H9 (cell line): ENCODE results near the gene GRIK4. TPM values are rescaled to one million over a fixed set of nuclear protein-coding genes. Genes with fewer than 3 reads are reported as not detected.

Source experiments
- DNase-seq: peaks from one replicate; pipeline ENCODE4 v3.0.0-alpha.2; 2017
- H2AFZ ChIP-seq: one replicate; pipeline ENCODE4 v1.6.1; 2013; ENCODE audit warnings: mild to moderate bottlenecking, low read length, control low read depth, moderate library complexity
- H2AK5ac ChIP-seq: 2 replicates; pipeline ENCODE4 v1.6.1; 2013; ENCODE audit warnings: low read length, control low read depth, mixed read lengths; ENCODE audit not compliant: insufficient read length
- H2BK120ac ChIP-seq: one replicate; pipeline ENCODE4 v1.6.1; 2013; ENCODE audit warnings: low read depth, mild to moderate bottlenecking, low read length, control low read depth, inconsistent platforms; ENCODE audit not compliant: poor library complexity, severe bottlenecking
- H2BK12ac ChIP-seq: 2 replicates; pipeline ENCODE4 v1.6.1; 2013; ENCODE audit warnings: low read length, control low read depth, mixed read lengths, low read depth; ENCODE audit not compliant: insufficient read length
- H2BK15ac ChIP-seq: 2 replicates; pipeline ENCODE4 v1.6.1; 2013; ENCODE audit warnings: low read depth, low read length, control low read depth
- H2BK20ac ChIP-seq: one replicate; pipeline ENCODE4 v1.6.1; 2013; ENCODE audit warnings: low read depth, mild to moderate bottlenecking, low read length, control low read depth, inconsistent platforms; ENCODE audit not compliant: poor library complexity, severe bottlenecking
- H2BK5ac ChIP-seq: 2 replicates; pipeline ENCODE4 v1.6.1; 2013; ENCODE audit warnings: low read length, control low read depth, mixed read lengths; ENCODE audit not compliant: insufficient read length
- H3K14ac ChIP-seq: 2 replicates; pipeline ENCODE4 v1.6.1; 2013; ENCODE audit warnings: low read length, control low read depth; ENCODE audit not compliant: insufficient read depth
- H3K18ac ChIP-seq: 2 replicates; pipeline ENCODE4 v1.6.1; 2013; ENCODE audit warnings: low read depth, mild to moderate bottlenecking, mixed read lengths, low read length, control low read depth; ENCODE audit not compliant: insufficient read length
- H3K23ac ChIP-seq: 2 replicates; pipeline ENCODE4 v1.6.1; 2013; ENCODE audit warnings: low read length, control low read depth, mixed read lengths, low read depth; ENCODE audit not compliant: insufficient read length
- H3K23me2 ChIP-seq: 2 replicates; pipeline ENCODE4 v1.6.1; 2013; ENCODE audit warnings: low read depth, mild to moderate bottlenecking, mixed read lengths, low read length, control low read depth; ENCODE audit not compliant: insufficient read length, poor library complexity, severe bottlenecking
- H3K27ac ChIP-seq: 2 replicates; pipeline ENCODE4 v1.5.1; 2013; ENCODE audit warnings: low read length, control low read depth, mixed read lengths, low read depth; ENCODE audit not compliant: insufficient read length
- H3K27me3 ChIP-seq: 2 replicates; pipeline ENCODE4 v1.6.1; 2013; ENCODE audit warnings: low read length, control low read depth, inconsistent platforms; ENCODE audit not compliant: insufficient read depth
- H3K4ac ChIP-seq: 2 replicates; pipeline ENCODE4 v1.6.1; 2013; ENCODE audit warnings: low read depth, mild to moderate bottlenecking, control low read depth, inconsistent platforms, low read length, moderate library complexity
- H3K4me1 ChIP-seq: 2 replicates; pipeline ENCODE4 v1.6.1; 2013; ENCODE audit warnings: low read length, control low read depth, inconsistent platforms; ENCODE audit not compliant: insufficient read depth
- H3K4me2 ChIP-seq: 2 replicates; pipeline ENCODE4 v1.6.1; 2013; ENCODE audit warnings: low read length, control low read depth, mixed read lengths; ENCODE audit not compliant: insufficient read length, insufficient read depth
- H3K56ac ChIP-seq: 2 replicates; pipeline ENCODE4 v1.6.1; 2013; ENCODE audit warnings: low read depth, mild to moderate bottlenecking, mixed read lengths, low read length, control low read depth; ENCODE audit not compliant: insufficient read length
- H3K79me1 ChIP-seq: 2 replicates; pipeline ENCODE4 v1.6.1; 2013; ENCODE audit warnings: low read depth, mild to moderate bottlenecking, moderate library complexity, low read length, control low read depth, inconsistent platforms; ENCODE audit not compliant: insufficient read depth, poor library complexity, severe bottlenecking
- H3K79me2 ChIP-seq: 2 replicates; pipeline ENCODE4 v1.6.1; 2013; ENCODE audit warnings: low read length, control low read depth, inconsistent platforms; ENCODE audit not compliant: insufficient read depth
- H3K9ac ChIP-seq: 2 replicates; pipeline ENCODE4 v1.6.1; 2013; ENCODE audit warnings: low read length, control low read depth, mixed read lengths; ENCODE audit not compliant: insufficient read length; ENCODE audit errors: extremely low read depth
- H3K9me3 ChIP-seq: one replicate; pipeline ENCODE4 v1.6.1; 2013; ENCODE audit warnings: low read depth, low read length, inconsistent platforms; ENCODE audit not compliant: control insufficient read depth
- H3T11ph ChIP-seq: one replicate; pipeline ENCODE4 v1.6.1; 2013; ENCODE audit warnings: mild to moderate bottlenecking, low read length, control low read depth, inconsistent platforms
- H4K20me1 ChIP-seq: one replicate; pipeline ENCODE4 v1.6.1; 2013; ENCODE audit not compliant: control insufficient read depth, insufficient read length, insufficient read depth
- H4K5ac ChIP-seq: 2 replicates; pipeline ENCODE4 v1.6.1; 2013; ENCODE audit warnings: low read depth, mild to moderate bottlenecking, mixed read lengths, low read length, control low read depth; ENCODE audit not compliant: insufficient read length
- H4K8ac ChIP-seq: replicated peaks from 2 replicates; pipeline ENCODE4 v1.6.1; 2013; ENCODE audit warnings: low read length, control low read depth, mixed read lengths, low read depth; ENCODE audit not compliant: insufficient read length
- H4K91ac ChIP-seq: 2 replicates; pipeline ENCODE4 v1.6.1; 2013; ENCODE audit warnings: low read depth, mild to moderate bottlenecking, moderate library complexity, mixed read lengths, low read length, control low read depth; ENCODE audit not compliant: insufficient read length
- H3K27ac Mint-ChIP-seq, 3 experiments: 2 replicates in 2 of 3; 3 replicates in 1 of 3; pipeline ENCODE4 v1.8.0; 2020 to 2021; ENCODE audit warnings: mixed read lengths in 3 of 3, mild to moderate bottlenecking in 1 of 3, moderate library complexity in 1 of 3
- H3K27me3 Mint-ChIP-seq: 2 replicates; pipeline ENCODE4 v1.8.0; 2021; ENCODE audit warnings: low read depth, mild to moderate bottlenecking, moderate library complexity, mixed read lengths
- H3K36me3 Mint-ChIP-seq, 3 experiments: 2 replicates in 2 of 3; 3 replicates in 1 of 3; pipeline ENCODE4 v1.8.0; 2020 to 2021; ENCODE audit warnings: low read depth in 3 of 3, mixed read lengths in 3 of 3; ENCODE audit not compliant: insufficient read depth in 1 of 3
- H3K4me1 Mint-ChIP-seq, 2 experiments: 2 replicates each; pipeline ENCODE4 v1.8.0; 2020; ENCODE audit warnings: mixed read lengths in 2 of 2
- H3K4me3 Mint-ChIP-seq, 2 experiments: 2 replicates in 1 of 2; 3 replicates in 1 of 2; pipeline ENCODE4 v1.8.0; 2020 to 2021; ENCODE audit warnings: mild to moderate bottlenecking in 2 of 2, mixed read lengths in 2 of 2, moderate library complexity in 1 of 2
- H3K9me3 Mint-ChIP-seq, 2 experiments: 2 replicates in 1 of 2; 3 replicates in 1 of 2; pipeline ENCODE4 v1.8.0; 2020; ENCODE audit warnings: mild to moderate bottlenecking in 2 of 2, mixed read lengths in 2 of 2, moderate library complexity in 1 of 2
- CTCF ChIP-seq: fragments of 200-600 bp; sonication (generic); conservative IDR thresholded peaks from 3 replicates; pipeline ENCODE4 v1.8.0; 2021; ENCODE audit warnings: antibody characterized with exemption, mild to moderate bottlenecking
- WGBS: extraction: QIAGEN DNeasy Blood & Tissue Kit; methylation state at CpG from one replicate; pipeline ENCODE4 v1.1.7; 2013; ENCODE audit warnings: missing lambda C conversion rate, low lambda C conversion rate, mixed read lengths; ENCODE audit not compliant: insufficient read length; ENCODE audit errors: extremely low coverage; 5-methylcytosine and 5-hydroxymethylcytosine counted together
- total RNA-seq: library from RNA; stranded (reverse); gene quantifications from 2 replicates; pipeline ENCODE4 v1.2.1, GENCODE V29; 2021

The GRIK4 gene
- total RNA-seq, 1 experiment from 2014 or later: 2.3 TPM

- H2BK120ac ChIP-seq: no peak overlapping the region
- no peak overlapping the region for H2AFZ ChIP-seq
- H3K79me2 ChIP-seq: no peaks in the 10 kb centered on the region
- H3K4me1 ChIP-seq: peaks cover 13% of the 10 kb centered on the region
- DNase-seq: peak; percentile 80
- TF ChIP-seq CTCF: no peak
- no peak overlapping the region for H3K14ac ChIP-seq
- H3K27me3 ChIP-seq: no peaks in the 10 kb centered on the region
- H3K27ac ChIP-seq: no peak overlapping the region
- no peak overlapping the region for H2BK20ac ChIP-seq
- no peak overlapping the region for H4K91ac ChIP-seq
- H3K4me2 ChIP-seq: no peak overlapping the region
- no peak overlapping the region for H2AK5ac ChIP-seq
- WGBS: no CpG with 5 or more reads among the region's 16 CpGs
- H4K20me1 ChIP-seq: no peaks in the 10 kb centered on the region
- Mint-ChIP-seq H3K36me3 (no peaks in the 10 kb centered on the region), H3K4me1 (peaks cover 25 to 36% of the 10 kb centered on the region in 2 experiments), H3K27ac (no peak overlapping the region; a peak in 2 of 7 replicates), H3K4me3 (peak overlapping the region in 1 of 2 experiments; percentile 67; a peak in 3 of 5 replicates), H3K9me3 (no peaks in the 10 kb centered on the region; a peak in 2 of 5 replicates), H3K27me3 (peaks cover 2% of the 10 kb centered on the region; the same call in 1 of the 2 replicates)
- H3K9ac ChIP-seq: no peak overlapping the region
- no peak overlapping the region for H3K4ac ChIP-seq
- H3K56ac ChIP-seq: no peak overlapping the region
- H2BK12ac ChIP-seq: no peak overlapping the region
- no peaks in the 10 kb centered on the region for H3K9me3 ChIP-seq
- H2BK5ac ChIP-seq: no peak overlapping the region
- H3T11ph ChIP-seq: no peak overlapping the region
- no peaks in the 10 kb centered on the region for H3K79me1 ChIP-seq
- no peaks in the 10 kb centered on the region for H3K23me2 ChIP-seq
- H4K5ac ChIP-seq: no peak overlapping the region
- no peak overlapping the region for H2BK15ac ChIP-seq
- no peak overlapping the region for H3K18ac ChIP-seq
- no peak overlapping the region for H4K8ac ChIP-seq
- no peak overlapping the region for H3K23ac ChIP-seq
These were observed 445.4 kb downstream of the GRIK4 start for GRCh38 chr11:120956710-120957495.
